GM19025 (cell line): ENCODE results near the gene LMO1.

Experiments
- ATAC-seq: cut with Tn5 transposase; IDR thresholded peaks from one replicate; pipeline ENCODE4 v1.9.1; 2021; ENCODE audit warnings: mild to moderate bottlenecking, low read depth, moderate library complexity; ENCODE audit not compliant: unreplicated experiment

The LMO1 gene

DNA sequence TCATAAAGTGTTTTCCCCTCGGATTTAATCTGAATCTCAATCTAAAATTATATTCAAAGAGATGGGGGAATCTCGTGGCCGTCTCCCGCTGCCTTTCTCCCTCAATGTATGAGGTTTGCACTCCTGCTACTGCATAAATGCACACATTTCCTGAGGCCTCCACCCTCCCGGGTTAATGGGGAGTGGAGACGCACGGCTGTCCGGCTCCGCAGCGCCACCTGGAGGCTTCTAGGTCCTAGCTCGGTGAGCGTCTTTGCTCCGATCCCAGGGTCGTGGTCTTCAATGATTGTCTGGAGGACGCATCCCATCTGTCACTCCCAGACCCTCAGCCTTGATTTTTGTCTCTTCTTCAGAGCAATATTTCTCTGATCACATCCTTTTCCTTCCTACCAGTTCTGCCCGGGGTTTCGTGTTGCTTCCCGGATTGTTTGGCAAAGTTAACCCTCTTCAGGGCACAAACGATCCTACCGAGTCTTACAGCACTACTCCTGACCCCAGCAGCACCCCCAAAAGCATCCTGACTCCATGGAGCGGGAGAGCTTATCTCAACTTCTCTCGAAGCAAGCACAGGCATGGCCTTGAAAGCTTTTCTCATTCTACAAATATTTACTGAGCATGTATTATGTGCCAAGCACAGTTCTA lies at the start of gene LMO1:
LMO1 (minus strand) TSS at position 110 of the 642 bp plus-strand sequence. CDS start 516 bp downstream, outside the sequence.
- ATAC-seq, result no peak

DNA sequence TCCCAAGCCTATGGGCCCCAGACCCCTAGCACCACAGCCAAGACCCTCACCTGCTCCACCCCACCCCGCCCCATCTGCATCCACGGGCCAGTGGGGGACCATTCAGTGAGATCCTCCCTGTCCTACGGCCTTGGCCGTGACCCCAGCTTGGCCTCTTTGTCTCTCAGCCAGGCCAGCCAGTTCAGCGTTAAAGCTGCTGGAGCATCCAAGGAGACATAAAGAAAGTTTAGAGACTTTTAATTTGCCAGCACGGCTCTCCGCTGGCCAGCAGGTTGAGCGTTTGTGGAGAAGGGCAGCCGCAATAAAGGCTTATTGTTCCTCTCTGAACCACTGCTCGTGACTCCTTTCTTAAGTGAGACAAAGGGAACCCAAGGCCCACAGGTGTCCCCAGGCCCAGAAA lies 49.3 kb upstream of the LMO1 start:
- ATAC-seq, result no peak

DNA sequence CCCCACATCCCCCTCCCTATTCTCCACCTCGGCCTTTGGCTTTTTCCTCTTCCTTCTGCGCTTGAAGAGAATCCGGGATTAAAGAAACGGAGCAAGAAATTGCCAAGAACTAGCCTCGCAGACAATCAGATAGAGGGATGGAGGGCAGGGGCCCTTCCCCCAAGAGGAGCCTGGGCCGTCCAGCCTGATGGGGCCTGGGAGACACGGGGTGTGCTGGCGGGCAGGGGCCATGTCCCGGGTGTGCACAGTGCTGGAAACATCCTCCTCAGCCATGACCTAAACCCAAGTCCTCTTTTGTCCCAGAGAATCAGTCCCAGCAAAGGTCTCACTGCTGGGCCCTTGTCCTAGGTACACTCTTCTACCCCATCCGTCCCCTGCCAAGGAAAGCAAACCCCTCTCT lies 47.7 kb upstream of the LMO1 start:
- ATAC-seq, result no peak

DNA sequence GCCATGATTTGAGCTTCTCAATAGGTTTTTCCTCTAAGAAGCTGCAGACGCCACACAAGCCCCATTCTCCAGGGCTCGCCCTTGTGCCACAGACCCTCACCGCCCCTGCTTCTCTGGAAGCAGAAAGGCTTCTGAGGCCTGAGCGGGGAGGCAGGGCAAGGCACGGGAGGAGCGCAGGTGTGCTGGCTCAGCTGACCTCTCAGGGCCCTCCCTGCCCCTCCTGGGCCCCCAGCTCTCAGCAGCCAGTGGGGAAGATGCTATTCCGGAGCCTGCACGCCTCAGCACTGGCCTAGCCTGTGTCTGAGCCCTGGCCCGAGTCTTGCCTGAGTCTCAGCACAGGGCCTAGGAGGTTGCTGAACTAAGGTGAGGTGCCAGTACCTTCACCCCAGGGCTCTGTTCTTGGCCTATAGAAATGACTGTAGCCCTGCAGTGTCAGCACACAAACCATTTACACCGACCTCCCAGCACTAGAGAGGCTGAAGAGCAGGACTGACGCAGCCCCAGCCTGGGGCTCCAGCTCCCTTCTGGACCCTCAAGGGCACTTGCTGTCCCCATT lies 47.1 kb upstream of the LMO1 start:
- ATAC-seq, result no peak

DNA sequence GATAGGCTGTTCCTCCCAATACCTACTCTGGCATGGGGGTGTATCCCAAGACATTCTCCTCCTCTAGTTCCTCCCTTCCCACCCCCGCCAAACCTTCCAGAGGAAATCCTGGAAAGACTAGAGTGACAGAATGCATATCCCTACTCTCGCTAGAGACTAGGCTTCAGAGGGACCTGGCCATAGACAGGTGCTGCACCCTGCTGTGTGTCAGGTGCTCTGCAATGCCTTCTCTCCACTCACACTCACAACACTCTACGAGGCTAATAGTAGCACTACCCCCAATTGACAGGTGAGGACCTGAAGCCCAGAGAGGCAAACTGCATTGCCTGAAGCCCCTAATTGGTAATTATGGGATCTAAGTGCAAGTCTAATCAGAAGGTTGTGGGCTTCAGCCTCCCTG lies 46.2 kb upstream of the LMO1 start:
- ATAC-seq, result no peak

DNA sequence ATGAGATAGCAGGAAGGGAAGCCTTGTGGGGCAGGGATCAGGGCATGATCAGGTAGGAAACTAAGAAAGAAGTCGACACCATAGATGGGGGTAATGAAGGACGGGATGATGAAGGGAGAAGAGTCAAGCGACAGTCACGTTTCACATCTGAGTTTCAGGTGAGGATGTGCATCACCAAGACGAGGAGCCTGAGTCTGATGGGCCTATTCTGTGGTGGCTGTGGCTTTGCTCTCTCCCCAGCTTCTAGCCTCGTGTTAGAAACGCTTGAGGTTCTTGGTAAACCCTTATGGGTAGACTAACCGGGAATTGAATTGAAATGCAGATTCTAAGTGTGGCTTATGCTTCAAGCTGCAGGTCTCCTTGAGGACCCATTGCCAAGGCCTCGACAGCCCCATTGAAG lies 45.6 kb upstream of the LMO1 start:
- no peak for ATAC-seq

DNA sequence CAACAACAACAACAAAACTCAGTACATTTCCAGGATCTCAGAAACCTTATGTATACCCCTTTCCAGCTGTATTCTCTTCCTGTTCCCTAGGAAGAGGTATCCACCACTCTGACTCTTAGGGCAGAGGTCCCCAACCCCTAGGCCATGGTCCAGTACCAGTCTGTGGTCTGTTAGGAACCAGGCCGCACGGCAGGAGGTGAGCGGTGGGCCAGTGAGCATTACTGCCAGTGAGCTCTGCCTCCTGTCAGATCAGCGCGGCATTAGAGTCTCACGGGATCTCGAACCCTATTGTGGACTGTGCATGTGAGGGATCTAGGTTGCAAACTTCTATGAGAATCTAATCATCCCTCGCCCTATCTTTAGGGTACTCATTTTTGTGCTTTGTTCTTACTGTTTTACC lies 43.9 kb upstream of the LMO1 start:
- no peak for ATAC-seq

DNA sequence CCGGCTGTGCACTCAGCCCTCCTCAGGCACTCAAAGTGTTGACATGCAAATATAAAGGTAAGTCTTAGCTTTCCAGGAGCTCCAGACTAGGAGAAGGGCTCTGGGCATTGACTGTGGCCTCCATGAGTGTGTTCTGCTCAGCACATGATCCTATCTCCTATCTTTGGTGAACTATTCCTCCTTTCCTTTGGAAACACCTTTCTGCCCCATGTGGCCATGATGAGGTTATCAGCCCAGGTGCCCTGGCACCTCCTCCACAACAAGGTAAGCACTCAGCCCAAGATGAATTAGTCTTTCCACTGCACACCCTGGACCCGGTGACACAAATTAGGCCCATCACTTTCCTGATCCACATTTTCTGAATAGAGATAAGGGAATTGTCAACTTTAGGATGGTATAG lies 37.9 kb upstream of the LMO1 start:
- no peak for ATAC-seq

DNA sequence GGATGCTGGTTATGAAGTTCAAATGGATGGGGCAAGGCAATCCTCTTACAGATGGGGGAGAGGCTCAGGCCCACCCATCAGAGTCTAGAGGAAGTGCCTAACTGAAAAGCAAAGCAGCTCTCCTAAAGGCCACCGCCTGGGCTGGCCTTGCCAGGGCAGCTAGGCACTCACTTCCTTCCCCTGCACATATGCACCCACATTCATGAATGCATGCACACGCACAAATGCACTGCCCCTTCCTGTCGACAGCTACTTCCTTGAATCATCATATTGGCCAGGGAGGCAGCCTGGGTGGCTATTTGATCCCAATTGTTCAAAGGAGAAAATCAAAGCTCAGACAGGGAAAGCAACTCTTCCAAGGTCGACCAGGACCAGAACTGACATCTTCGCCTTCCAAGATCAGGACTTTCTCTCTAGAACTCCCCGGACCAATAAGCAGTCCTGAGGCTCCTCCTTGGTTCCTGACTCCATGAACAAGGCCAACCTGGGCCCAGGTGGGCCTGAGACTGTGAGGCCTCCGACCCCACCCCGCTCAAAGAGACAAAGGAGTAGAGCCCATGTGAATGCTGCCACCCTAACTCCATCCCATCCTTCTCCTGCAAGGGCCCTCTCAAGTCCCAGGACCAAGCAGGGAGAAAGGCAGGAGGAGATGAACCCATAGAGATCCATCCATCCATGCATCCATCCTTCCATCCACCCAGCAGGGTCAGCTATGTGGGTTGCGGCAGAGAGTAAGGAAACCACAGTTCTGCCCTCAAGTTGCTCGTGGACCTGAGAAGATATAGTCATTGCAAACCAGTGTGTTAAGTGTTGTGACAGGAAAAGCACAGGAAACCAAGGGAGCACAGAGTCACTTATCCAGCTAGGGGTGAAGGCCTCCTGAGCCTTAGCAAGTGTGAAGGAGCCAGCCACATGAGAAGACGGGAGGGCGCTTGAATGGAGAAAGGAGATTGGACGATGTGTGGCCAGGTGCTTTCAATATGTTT lies 35.4 kb upstream of the LMO1 start:
- no peak for ATAC-seq

DNA sequence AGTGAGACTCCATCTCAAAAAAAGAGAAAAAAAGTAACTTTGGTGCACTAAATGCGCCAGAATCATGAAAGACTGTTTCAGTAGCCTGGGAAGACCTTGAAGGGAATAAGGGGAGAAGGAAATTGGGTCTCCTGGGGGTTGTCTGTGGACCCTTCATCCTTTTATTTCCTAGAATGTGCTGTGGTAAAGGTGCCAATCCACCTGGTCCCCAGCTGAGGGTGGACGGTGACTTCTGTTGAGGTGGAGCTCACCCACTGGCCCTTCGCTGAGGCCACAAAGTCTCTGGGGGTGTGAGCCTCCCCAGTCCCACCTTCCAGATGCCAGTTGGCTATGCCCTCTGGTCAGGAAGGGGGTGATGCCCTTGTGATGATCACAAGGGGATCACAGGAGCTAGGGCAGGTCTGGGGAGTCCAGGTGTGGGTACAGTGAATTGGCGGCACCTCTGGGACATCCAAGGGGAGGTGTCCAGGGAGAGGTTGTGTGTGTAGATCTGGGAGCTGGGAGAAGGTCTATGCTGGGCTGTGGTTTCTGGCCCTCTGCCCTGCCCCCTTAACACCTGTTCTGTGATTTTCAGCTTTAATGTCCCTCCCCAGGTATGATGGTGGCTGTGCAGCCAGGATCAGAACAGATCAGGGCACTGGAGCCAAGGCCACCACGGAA lies 34.2 kb upstream of the LMO1 start:
- ATAC-seq, result no peak

DNA sequence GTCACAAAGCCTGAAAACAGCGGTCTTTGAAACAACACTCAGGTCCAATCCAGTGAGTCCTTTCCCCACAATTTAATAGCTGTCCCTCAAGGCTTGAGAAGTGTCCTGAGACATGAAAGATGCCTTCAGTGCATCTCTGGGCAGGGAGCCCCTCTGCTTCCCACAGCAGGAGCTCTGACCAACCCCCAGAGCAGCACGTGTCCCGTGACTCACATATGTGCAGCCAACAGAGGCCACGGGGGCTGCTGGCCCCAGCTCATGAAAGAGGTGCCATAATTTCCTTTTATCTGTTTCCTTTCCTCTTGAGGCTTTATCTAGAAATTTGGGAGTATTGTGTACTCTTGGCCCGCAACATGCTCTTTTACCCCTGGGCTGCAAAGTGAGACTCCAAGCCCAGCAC lies 33.2 kb upstream of the LMO1 start:
- no peak for ATAC-seq

DNA sequence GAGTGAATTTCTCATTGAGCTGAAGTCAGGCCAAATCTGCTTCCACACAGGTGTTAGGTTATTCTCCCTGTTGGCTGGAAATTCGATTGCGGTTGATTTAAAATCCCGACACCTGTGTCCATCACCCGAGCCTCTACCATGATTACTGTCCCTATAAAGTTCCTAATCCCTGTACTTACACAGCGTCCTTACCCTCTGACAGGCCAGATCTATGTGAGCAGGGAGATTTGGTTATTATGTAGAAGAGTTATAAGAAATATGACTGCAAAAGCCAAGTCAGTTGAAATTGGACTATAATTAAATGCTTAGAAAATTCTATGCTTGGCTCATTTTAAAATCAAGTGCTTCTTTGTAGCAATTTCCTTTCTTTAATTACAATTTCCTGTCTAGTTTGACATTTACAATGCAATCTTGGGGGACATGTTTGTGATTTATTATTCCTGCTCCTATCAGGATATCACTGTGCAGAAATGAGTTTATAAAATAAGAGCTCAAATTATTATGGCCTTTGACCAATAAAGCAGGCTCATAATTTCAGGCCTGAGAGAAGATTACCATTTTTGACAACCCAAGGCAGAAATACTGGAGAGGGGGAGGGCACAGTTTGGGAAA lies 32.5 kb upstream of the LMO1 start:
- no peak for ATAC-seq

DNA sequence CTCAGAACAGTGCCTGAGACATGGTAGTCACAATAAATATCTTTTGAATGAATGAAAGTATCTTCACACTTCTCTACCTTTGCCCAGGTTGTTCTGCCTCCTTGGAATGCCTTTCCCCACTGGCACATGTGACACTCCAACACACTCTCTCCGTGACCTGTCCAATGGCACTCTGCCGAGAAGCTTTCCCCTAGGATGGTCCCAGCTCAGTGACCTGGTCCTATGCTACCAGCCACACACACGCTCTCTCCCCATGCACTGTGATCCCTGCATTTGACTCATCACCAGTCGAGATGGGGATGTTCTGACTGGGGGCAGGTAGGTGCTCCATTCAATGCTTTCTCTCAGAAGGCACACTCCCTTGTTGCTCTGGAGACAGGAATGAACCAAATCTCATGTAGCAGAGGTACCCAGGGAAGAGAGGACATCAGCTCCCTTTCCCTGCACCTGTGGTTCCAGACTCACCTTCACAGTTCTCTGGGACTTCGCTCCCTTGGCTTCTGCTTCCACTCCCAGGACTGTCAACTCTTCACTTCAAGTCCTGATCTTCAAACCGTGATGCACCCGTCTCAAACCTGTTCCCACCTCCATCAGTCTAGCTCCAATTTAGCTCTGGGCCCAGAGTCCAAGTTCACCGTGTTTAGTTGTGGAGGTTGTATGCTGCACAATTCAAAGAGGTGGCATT lies 30.7 kb upstream of the LMO1 start:
- ATAC-seq, result no peak

DNA sequence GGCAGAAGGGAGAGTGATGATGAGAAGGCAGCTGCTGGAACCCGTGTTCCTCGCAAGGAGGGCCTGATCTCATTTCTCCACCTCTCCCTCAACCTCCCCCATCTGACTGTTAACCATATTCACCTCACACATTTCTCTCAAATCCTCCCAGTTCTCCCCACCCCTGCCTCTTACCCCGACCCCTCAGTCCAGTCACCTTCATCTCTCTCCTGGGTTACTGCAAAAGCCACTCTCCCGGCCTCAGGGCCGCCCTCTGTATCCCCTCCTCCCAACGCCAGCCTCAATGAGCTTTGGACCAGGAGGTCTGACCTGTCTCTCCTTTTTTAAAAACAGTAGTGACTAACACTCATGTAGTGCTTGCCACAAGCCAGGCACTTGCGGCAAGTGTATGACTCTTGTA lies 29.5 kb upstream of the LMO1 start:
- no peak for ATAC-seq

DNA sequence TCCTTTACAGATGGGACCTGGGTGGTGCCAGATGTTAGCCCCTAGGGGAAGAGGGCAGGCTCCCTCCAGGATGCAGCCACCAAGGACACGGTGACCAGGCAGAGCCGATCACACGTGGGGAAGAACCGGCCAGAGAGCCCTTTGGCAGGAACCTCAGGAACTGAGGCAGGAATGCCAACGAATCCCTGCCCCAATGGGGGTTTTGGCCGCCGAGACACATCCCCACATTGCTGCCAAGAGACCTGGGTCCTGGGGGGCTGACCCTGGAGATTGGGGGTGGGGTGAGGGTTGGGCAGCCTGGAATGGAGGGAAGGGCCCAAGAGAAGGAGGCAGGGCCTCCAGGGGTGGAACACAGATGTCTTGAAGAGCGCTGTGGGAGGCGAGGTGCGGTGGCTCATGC lies 28.7 kb upstream of the LMO1 start:
- no peak for ATAC-seq

DNA sequence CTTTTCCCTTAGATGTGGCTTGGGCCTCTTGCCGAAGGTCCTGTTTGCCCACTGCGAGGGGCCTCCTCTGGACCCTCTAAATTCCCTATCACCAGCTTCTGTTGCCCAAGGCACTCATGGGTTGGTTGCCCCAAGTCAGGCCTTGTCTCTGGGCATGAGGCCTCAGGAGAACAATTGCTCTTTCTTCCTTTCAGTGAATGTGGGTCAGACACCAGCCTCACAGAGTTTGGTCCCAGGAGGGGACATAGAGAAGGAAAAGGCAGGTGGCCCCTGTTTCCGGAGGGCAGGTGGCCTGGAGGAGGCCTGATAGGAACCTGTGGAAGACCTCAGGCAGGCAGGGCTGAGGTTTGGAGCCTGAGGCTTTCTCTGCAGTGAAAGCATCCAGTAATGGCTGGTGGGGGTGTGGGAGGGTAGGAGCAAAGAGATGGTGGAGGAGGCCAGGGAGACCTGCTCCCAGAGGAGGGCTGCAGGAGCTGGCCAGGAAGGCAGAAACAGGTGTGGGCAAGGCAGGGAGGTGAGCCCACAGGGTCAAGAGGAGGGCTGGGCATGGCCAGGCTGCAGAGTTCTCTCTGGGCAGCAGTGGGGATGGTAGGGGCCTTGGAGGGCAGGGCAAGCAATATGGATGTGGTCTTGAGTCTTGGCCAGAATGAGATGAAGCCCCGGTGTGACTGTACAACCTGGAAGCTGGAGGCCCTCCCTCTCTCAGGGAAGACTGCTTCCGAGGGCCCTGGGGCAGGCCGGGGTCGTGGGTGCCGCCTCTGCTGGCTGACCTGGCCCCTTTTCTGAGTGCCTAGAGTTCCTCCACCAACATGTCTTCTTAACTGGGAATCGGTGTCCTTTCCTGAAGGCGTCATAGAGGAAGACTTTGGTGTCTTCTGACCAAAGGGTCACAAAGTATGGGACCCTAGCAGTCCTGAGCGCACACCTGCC lies 28.0 kb upstream of the LMO1 start:
- no peak for ATAC-seq

DNA sequence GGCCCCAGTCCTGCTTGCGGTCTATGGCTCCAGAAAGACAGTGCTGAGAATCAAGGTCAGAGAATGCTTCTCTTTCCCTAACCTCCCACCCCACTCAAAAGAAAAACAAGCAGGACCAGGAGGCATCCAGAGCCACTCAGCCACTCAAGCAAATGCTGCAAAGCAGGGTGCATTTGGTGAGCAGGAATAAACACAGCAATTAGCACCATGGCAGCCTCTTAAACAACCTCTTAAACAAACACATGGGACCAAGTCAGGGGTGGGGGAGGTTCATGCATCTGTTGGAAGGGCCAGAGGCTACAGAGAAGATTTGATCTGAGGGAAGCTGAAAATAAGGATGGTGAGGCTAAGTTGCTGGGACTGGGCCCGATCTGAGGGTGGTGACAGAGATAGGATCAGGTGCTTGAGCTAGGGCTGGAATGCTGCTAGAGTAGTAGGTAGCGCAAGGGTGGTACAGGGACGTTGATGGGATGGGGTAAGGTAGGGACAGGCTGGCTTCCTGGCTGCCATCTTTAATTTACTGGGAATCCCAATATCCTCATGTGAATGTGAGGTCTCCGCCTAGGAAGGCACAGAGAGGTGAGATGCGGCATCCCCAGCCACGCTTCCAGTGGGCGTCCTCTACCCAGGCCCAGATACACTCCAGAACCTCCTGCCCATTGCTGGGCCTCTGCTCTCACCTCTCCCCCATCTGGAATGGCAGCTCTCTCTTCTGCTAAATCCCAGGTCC lies 26.6 kb upstream of the LMO1 start:
- no peak for ATAC-seq

DNA sequence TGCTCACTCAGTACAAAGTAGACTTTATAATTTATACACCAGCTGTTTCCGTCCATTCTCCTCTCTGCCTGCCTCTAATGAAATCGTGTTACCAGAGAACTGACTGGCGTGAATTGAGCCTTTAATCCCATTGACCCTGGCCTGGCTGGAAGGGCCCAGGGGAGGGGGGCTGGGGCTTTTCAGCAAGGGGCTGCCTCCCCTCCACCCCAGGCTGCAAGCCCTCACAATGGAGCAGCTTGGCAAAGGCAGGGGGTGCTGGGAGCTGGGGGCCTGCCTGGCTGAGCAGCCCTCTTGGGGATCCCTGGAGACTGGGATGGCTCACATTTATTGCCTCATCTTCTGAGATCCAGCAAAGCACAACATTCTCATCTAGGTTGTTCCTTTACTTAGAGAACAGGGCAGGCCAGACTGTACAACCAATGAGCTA lies 25.8 kb upstream of the LMO1 start:
- ATAC-seq, result no peak
